ENCODE results near the gene ZIC2.

The ZIC2 gene

GRCh38 chr13:99987154-99988019 lies 5.8 kb downstream of the ZIC2 start:
- H3K4me3 ChIP-seq (replicated peaks; ENCODE audit: low read depth, low read length) = no peak overlapping the region

GRCh38 chr13:99988529-99989275 lies 7.1 kb downstream of the ZIC2 start:
- no peak for DNase-seq (ENCODE audit: low read depth)
- no peak overlapping the region for H3K4me3 ChIP-seq (replicated peaks; ENCODE audit: low read depth, low read length)
- no peak for TF ChIP-seq CTCF (IDR thresholded peaks at IDR 0.05; ENCODE audit: low read length, missing control alignments)

More at GRCh38 chr13:99987154-99988019, 5.8 kb downstream of the ZIC2 start:
- no peak for TF ChIP-seq CTCF (IDR thresholded peaks at IDR 0.05; ENCODE audit: low read length, missing control alignments)
- DNase-seq (ENCODE audit: low read depth) = no peak

- no peak for TF ChIP-seq CTCF (IDR thresholded peaks at IDR 0.05; ENCODE audit: low read length, missing control alignments)
- no peak for DNase-seq (ENCODE audit: low read depth)
- no peak overlapping the region for H3K4me3 ChIP-seq (replicated peaks; ENCODE audit: low read depth, low read length)
Observed at GRCh38 chr13:99989276-99990125, 7.9 kb downstream of the ZIC2 start.

- no peak for TF ChIP-seq CTCF (IDR thresholded peaks at IDR 0.05; ENCODE audit: low read length, missing control alignments)
- no peak for DNase-seq (ENCODE audit: low read depth)
- H3K4me3 ChIP-seq (replicated peaks; ENCODE audit: low read depth, low read length) = no peak overlapping the region
Observed at GRCh38 chr13:99990126-99990977, 8.8 kb downstream of the ZIC2 start.

GRCh38 chr13:99991013-99991827 lies 9.6 kb downstream of the ZIC2 start:
- no peak for DNase-seq (ENCODE audit: low read depth)
- no peak for TF ChIP-seq CTCF (IDR thresholded peaks at IDR 0.05; ENCODE audit: low read length, missing control alignments)
- no peak overlapping the region for H3K4me3 ChIP-seq (replicated peaks; ENCODE audit: low read depth, low read length)
